NOMO-1 treated with dmso at 0.1 percent for 144 hours (cell line): Measurements from ENCODE around the gene SNAPC2.
A peak's percentile ranks its signal among the peaks of the same experiment; 100 is the strongest.

Source experiments
- DNase-seq: peaks from one replicate; lab custom pipeline; 2025; ENCODE audit not compliant: unreplicated experiment; lab: John Stamatoyannopoulos, UW

Gene SNAPC2

GRCh38 chr19:7919610-7920518, at the start of gene SNAPC2:
SNAPC2 (plus strand) TSS chr19:7920338; CDS start chr19:7920367, 29 bp downstream.
- peak; percentile 87 for DNase-seq

GRCh38 chr19:7870571-7871436, 49.3 kb upstream of the SNAPC2 start:
- peak; percentile 81 for DNase-seq

GRCh38 chr19:7871437-7872305, 48.5 kb upstream of the SNAPC2 start:
- DNase-seq: peak; percentile 91

GRCh38 chr19:7872306-7873204, 47.6 kb upstream of the SNAPC2 start:
- no peak for DNase-seq

- DNase-seq: no peak
These were observed 46.6 kb upstream of the SNAPC2 start for GRCh38 chr19:7873304-7874075.

- no peak for DNase-seq
These were observed 45.9 kb upstream of the SNAPC2 start, which contains the start of gene PRR36 for GRCh38 chr19:7874076-7874896. PRR36 (minus strand) TSS chr19:7874390; CDS start chr19:7873689, 701 bp downstream.

- no peak for DNase-seq
These were observed 45.3 kb upstream of the SNAPC2 start for GRCh38 chr19:7874897-7875273.

GRCh38 chr19:7877249-7877836, 42.8 kb upstream of the SNAPC2 start:
- no peak for DNase-seq

GRCh38 chr19:7879111-7879807, 40.9 kb upstream of the SNAPC2 start:
- no peak for DNase-seq

GRCh38 chr19:7879836-7880235, 40.3 kb upstream of the SNAPC2 start:
- DNase-seq: no peak

GRCh38 chr19:7881910-7882309, 38.2 kb upstream of the SNAPC2 start:
- DNase-seq: no peak

GRCh38 chr19:7883105-7883504, 37.0 kb upstream of the SNAPC2 start:
- DNase-seq: no peak

- DNase-seq: no peak
These were observed 36.2 kb upstream of the SNAPC2 start for GRCh38 chr19:7883796-7884570.

GRCh38 chr19:7885818-7886217, 34.3 kb upstream of the SNAPC2 start:
- no peak for DNase-seq

- DNase-seq: no peak
These were observed 32.6 kb upstream of the SNAPC2 start for GRCh38 chr19:7887408-7888144.
